Gastrocnemius medialis (tissue), 4 donors: Measurements from ENCODE around the gene ZBTB44.

Experiments used
- CTCF ChIP-seq, 5 experiments: fragments of 450-650 bp in 3 of 5; fragments of 200-600 bp in 2 of 5; sonication (generic) in 2 of 5; IDR thresholded peaks in 4 of 5; conservative IDR thresholded peaks in 1 of 5; 1 replicate in 4 of 5; 2 replicates in 1 of 5; pipeline ENCODE4 v1.5.1; 2016 to 2019; ENCODE audit warnings: antibody characterized with exemption in 5 of 5, mild to moderate bottlenecking in 3 of 5, moderate library complexity in 3 of 5
- POLR2A ChIP-seq, 2 donors: fragments of 450-650 bp; IDR thresholded peaks; one replicate each; pipeline ENCODE4 v1.6.1; 2017; ENCODE audit warnings: antibody characterized with exemption in 2 of 2, mild to moderate bottlenecking in 2 of 2, moderate library complexity in 2 of 2

GRCh38 chr11:130313383-130314183 lies 1.1 kb downstream of the ZBTB44 start:
- no peak for TF ChIP-seq CTCF (IDR thresholded peaks at IDR 0.05 in 4 of 5, conservative IDR thresholded peaks at IDR 0.05 in 1 of 5)
- TF ChIP-seq POLR2A (IDR thresholded peaks at IDR 0.05), result no peak
